Activated T-cell treated with anti-CD3 and anti-CD28 coated beads for 48 hours (primary cell): ENCODE data around the gene MICOS13.

Experiments
- DNase-seq: peaks from one replicate; pipeline ENCODE4 v3.0.0-alpha.2; 2020; ENCODE audit warnings: low read depth

The MICOS13 gene

DNA sequence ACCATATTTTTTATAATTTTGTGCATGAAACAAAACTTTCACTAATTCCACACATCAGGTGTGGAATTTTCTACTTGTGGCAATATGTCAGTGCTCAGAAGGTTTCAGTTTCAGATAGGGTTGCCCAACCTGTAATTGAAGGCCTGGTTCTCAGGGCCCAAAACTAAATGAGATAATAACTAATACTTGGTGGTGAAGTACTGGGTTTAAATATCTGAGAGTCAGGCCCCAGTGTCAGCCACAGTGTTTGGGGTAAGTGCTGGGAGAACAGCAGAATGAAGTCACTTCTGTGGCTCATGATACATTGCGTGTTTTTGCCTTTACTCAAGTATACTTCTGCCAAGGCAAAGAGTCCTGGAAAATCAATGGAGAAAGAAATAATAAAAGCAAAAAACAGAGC is 51.9 kb downstream of the MICOS13 start:
- DNase-seq, result no peak
